GM21515 (cell line): ENCODE measurements around the gene NRXN3.

ENCODE experiments used
- ATAC-seq: cut with Tn5 transposase; IDR thresholded peaks from one replicate; pipeline ENCODE4 v1.9.1; 2021; ENCODE audit not compliant: unreplicated experiment

The NRXN3 gene

GRCh38 chr14:78701246-78701645 lies 531.1 kb downstream of the NRXN3 start:
- no peak for ATAC-seq

GRCh38 chr14:78704965-78705364 lies 534.8 kb downstream of the NRXN3 start:
- ATAC-seq = no peak

- no peak for ATAC-seq
Observed at GRCh38 chr14:78705989-78706388, 535.8 kb downstream of the NRXN3 start.

GRCh38 chr14:78709795-78710557 lies 539.8 kb downstream of the NRXN3 start:
- no peak for ATAC-seq

- ATAC-seq = no peak
Observed at GRCh38 chr14:78710963-78711362, 540.8 kb downstream of the NRXN3 start.

GRCh38 chr14:78713716-78714115 lies 543.5 kb downstream of the NRXN3 start:
- no peak for ATAC-seq

- no peak for ATAC-seq
Observed at GRCh38 chr14:78714711-78715110, 544.5 kb downstream of the NRXN3 start.

GRCh38 chr14:78721756-78722480 lies 551.7 kb downstream of the NRXN3 start:
- ATAC-seq = no peak

GRCh38 chr14:78725086-78725485 lies 554.9 kb downstream of the NRXN3 start:
- no peak for ATAC-seq

GRCh38 chr14:78737116-78737515 lies 566.9 kb downstream of the NRXN3 start:
- ATAC-seq = no peak

- ATAC-seq = no peak
Observed at GRCh38 chr14:78737601-78738000, 567.4 kb downstream of the NRXN3 start.

GRCh38 chr14:78746086-78746595 lies 576.0 kb downstream of the NRXN3 start:
- no peak for ATAC-seq

GRCh38 chr14:78747813-78748212 lies 577.6 kb downstream of the NRXN3 start:
- ATAC-seq = no peak

GRCh38 chr14:78752518-78753188 lies 582.5 kb downstream of the NRXN3 start:
- no peak for ATAC-seq

GRCh38 chr14:78754059-78754458 lies 583.9 kb downstream of the NRXN3 start:
- ATAC-seq = no peak

GRCh38 chr14:78758333-78758732 lies 588.2 kb downstream of the NRXN3 start:
- ATAC-seq = peak; percentile 86

- no peak for ATAC-seq
Observed at GRCh38 chr14:78762331-78762730, 592.2 kb downstream of the NRXN3 start.

- no peak for ATAC-seq
Observed at GRCh38 chr14:78763746-78764145, 593.6 kb downstream of the NRXN3 start.

- no peak for ATAC-seq
Observed at GRCh38 chr14:78764240-78764639, 594.1 kb downstream of the NRXN3 start.

GRCh38 chr14:78764645-78765044 lies 594.5 kb downstream of the NRXN3 start:
- ATAC-seq = no peak

GRCh38 chr14:78767436-78767835 lies 597.3 kb downstream of the NRXN3 start:
- ATAC-seq = no peak

- no peak for ATAC-seq
Observed at GRCh38 chr14:78782551-78782950, 612.4 kb downstream of the NRXN3 start.
